GM04503 (cell line): ENCODE data around the gene POLD3.

ENCODE experiments used
- DNase-seq: peaks from one replicate; pipeline ENCODE4 v3.0.0-alpha.2; 2012; ENCODE audit warnings: low read depth

POLD3 gene, protein sequence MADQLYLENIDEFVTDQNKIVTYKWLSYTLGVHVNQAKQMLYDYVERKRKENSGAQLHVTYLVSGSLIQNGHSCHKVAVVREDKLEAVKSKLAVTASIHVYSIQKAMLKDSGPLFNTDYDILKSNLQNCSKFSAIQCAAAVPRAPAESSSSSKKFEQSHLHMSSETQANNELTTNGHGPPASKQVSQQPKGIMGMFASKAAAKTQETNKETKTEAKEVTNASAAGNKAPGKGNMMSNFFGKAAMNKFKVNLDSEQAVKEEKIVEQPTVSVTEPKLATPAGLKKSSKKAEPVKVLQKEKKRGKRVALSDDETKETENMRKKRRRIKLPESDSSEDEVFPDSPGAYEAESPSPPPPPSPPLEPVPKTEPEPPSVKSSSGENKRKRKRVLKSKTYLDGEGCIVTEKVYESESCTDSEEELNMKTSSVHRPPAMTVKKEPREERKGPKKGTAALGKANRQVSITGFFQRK

GRCh38 chr11:74592441-74593362 is at the start of gene POLD3:
POLD3 (plus strand) TSS chr11:74592582; CDS start chr11:74592659, 77 bp downstream.
- no peak for DNase-seq

- DNase-seq, result no peak
Measured at GRCh38 chr11:74543991-74544390, 48.4 kb upstream of the POLD3 start.

DNA sequence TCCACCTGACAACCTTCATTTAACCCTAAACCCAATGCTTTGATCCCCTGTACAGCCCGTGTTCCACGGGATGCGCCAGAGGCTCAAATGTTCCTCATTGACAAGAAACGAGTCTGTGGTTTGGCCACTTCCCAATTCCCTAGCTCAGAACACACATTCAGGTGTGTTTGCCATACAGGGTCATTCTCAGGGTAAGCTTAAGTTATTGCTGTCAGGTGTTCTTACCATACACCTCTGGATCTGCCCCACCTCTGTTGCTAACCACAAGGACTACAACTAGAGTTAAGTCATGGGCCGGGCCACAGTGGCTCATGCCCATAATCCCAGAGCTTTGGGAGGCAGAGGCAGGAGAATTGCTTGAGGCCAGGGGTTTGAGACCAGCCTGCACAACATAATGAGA is 45.6 kb upstream of the POLD3 start:
- no peak for DNase-seq

- DNase-seq, result no peak
Measured at GRCh38 chr11:74550991-74551753, 41.2 kb upstream of the POLD3 start.

DNA sequence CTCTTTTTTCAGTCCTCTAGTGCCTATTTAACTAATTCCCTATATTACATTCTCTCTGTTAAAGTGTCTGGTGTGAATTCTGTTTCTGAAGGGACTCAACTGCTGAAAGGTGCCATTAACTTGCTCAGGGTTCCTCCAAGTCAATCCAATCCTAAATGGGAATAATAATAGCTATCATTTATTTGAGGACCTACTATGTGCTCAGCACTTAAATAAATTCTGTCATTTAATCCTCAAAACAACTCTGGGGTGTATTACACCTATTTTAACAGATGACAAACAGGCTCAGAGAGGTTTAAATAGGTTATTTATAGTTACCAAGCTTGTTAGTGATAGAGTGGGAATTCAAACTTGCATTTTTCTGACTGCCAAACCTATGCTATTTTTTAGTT is 40.6 kb upstream of the POLD3 start:
- DNase-seq, result no peak

- DNase-seq, result no peak
Measured at GRCh38 chr11:74557526-74557925, 34.9 kb upstream of the POLD3 start.

- no peak for DNase-seq
Measured at GRCh38 chr11:74559110-74559933, 33.1 kb upstream of the POLD3 start.

DNA sequence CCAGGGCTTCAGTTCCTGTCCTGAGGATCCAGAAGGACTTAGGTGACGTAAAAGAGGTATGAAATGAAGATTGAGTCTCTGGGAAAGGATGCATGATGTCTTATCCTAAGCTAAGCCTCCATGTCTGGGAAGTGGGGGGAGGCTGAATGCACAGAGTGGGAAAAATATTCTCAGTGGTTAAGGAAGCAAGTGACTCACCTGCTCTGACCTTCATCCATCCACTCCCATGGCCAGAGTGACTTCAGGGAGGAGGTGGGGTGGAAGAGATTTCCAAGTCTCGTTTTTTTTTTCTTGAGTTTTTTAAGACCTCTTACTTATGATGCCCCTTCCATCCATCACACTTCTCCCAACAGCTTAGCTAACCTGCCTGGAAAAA is 32.5 kb upstream of the POLD3 start:
- no peak for DNase-seq

DNA sequence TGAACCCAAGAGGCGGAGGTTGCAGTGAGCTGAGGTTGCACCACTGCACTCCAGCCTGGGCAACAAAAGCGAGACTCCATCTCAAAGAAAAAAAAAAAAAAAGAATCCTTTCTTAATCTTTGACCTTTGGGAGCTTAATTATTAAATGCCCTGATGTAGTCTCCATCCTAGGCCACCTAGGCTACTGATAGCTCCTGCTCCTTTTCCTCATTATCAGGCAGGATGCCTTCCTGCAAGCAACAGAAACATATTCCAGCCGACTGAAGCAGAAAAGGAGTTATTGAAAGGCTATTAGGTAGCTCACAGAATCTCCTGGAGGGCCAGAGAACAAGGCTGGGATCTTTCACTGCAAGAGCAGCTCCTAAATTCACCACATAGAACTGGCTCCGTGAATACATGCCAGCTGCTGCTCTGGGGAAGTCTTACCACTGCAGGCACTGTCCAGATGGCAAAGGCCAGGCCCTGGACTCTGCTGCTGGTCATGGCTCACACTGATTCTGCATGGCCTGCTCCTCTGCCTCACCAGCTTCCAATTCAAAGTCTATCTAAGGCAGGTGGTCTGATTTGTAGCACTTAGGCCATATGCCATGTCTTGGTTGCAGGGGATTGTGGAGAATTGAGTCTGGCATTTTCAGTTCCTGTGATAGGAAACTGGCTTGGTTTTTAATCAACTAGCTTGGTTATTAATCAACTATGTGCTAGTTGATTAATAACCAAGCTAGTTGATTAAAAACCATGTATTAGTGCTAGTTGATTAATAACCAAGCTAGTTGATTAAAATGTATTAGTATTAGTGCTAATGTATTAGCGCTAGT is 26.0 kb upstream of the POLD3 start:
- DNase-seq, result no peak

- no peak for DNase-seq
Measured at GRCh38 chr11:74568028-74568427, 24.4 kb upstream of the POLD3 start.

- no peak for DNase-seq
Measured at GRCh38 chr11:74570266-74571061, 21.9 kb upstream of the POLD3 start.

DNA sequence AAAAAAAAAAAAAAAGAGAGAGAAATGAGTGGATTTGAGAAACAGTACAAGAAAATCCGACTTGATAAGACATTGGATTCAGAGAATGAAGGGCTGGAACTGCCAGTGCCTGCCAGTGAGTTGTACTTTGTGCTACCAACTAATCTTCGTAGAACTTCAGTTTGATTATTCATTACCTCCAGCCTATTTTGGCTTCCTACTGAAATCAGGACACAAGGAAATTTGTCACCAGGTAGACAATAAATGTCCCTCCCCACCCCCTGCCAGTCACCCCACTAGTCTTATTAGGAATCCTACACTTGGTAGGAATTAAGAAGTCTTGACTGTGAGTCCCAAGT is 21.4 kb upstream of the POLD3 start:
- no peak for DNase-seq

DNA sequence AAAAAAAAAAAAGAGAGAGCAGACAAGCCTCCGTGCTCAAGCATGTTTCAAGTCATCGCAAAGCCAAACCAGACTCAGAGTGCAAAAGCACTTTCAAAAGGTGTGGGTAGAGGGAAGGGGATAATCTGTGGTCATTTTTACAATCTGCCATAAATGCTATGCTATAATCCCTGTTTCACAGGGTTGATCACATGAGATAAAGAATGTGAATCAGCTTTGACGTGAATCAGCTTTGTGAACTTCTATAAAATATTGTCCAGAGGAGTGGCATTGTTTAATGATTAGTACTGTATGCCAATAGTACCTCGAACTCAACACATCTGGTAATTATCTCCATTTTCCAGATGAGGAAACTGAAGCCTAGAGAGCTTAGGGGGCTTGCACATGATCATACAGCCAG is 20.0 kb upstream of the POLD3 start:
- no peak for DNase-seq

DNA sequence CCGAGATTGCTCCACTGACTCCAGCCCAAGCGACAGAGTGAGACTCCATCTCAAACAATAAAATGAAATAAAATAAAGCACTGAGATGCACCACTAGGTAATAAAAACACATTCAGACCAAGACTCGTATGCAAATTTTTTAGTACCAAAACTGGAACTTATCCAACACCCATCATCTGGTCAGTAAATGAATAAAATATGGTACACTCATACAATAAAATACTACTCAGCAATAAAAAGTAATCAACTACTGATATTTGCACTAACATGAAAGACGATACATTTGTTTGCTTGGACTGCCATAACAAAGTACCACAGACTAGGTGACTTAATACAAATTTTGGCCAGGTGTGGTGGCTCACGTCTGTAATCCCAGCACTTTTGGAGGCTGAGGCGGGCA is 17.8 kb upstream of the POLD3 start:
- no peak for DNase-seq

GRCh38 chr11:74575999-74576398 is 16.4 kb upstream of the POLD3 start:
- DNase-seq, result no peak

GRCh38 chr11:74577181-74577580 is 15.2 kb upstream of the POLD3 start:
- no peak for DNase-seq

GRCh38 chr11:74577624-74578396 is 14.6 kb upstream of the POLD3 start:
- no peak for DNase-seq

DNA sequence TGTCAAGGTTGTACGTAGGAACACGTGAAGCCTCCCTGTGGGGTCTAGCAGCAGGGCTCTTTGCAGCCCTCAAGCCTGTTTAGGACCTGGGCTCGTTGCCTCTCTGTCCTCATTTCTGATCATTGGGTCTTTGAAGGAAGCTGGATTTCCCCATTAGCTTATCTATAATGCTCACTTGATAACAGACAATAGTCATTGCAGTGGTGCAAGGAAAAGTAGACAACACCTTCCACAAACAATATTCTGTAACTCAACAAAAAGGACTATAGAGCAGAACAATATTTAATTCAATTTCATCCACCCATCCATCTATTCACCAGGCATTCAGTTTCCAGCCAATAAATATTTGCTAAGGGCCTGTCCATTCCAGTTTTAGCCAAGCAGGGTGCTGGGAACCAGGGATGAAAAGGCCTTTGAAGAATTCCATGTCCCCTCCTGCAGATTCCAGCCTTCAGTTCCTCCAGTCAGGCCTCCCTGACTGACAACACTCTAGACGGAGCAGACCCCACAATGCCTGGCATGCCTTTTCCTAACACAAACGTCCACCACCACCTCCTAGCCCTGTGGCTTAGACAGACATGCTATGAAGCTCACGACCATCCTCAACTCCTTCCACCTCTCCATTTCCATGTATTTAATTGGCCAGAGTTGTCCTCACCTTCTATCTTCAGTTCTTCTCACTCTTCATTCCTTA is 12.7 kb upstream of the POLD3 start:
- DNase-seq, result no peak
